Ishikawa (cell line): ENCODE measurements around the gene MTO1.

ENCODE experiments used
- CEBPB ChIP-seq: IDR thresholded peaks from 2 replicates; pipeline ENCODE4 v1.6.1; 2012
- CREB1 ChIP-seq: IDR thresholded peaks from 2 replicates; pipeline ENCODE4 v1.6.1; 2012; ENCODE audit warnings: low read depth
- EGR1 ChIP-seq: IDR thresholded peaks from 2 replicates; pipeline ENCODE4 v1.6.1; 2012
- EP300 ChIP-seq: IDR thresholded peaks from 2 replicates; pipeline ENCODE4 v1.6.1; 2012; ENCODE audit warnings: borderline replicate concordance
- FOXM1 ChIP-seq: IDR thresholded peaks from 2 replicates; pipeline ENCODE4 v1.6.1; 2012; ENCODE audit warnings: low read depth, borderline replicate concordance
- MAX ChIP-seq: IDR thresholded peaks from 2 replicates; pipeline ENCODE4 v1.6.1; 2012
- NFIC ChIP-seq: IDR thresholded peaks from 2 replicates; pipeline ENCODE4 v1.6.1; 2012
- RAD21 ChIP-seq: IDR thresholded peaks from 2 replicates; pipeline ENCODE4 v1.6.1; 2012; ENCODE audit warnings: low read depth
- REST ChIP-seq: IDR thresholded peaks from 2 replicates; pipeline ENCODE4 v1.6.1; 2012; ENCODE audit warnings: low read depth, mild to moderate bottlenecking
- TAF1 ChIP-seq: IDR thresholded peaks from 2 replicates; pipeline ENCODE4 v1.6.1; 2012; ENCODE audit warnings: low read depth, mild to moderate bottlenecking
- TCF12 ChIP-seq: IDR thresholded peaks from 2 replicates; pipeline ENCODE4 v1.6.1; 2012; ENCODE audit warnings: low read depth
- TEAD4 ChIP-seq: IDR thresholded peaks from 2 replicates; pipeline ENCODE4 v1.6.1; 2012
- USF1 ChIP-seq: IDR thresholded peaks from 2 replicates; pipeline ENCODE4 v1.6.1; 2012
- YY1 ChIP-seq: IDR thresholded peaks from 2 replicates; pipeline ENCODE4 v1.6.1; 2012; ENCODE audit warnings: low read depth
- ZBTB7A ChIP-seq: IDR thresholded peaks from 2 replicates; pipeline ENCODE4 v1.6.1; 2012; ENCODE audit warnings: low read depth

Gene MTO1

GRCh38 chr6:73505142-73505541, 43.6 kb downstream of the MTO1 start:
- no peak for TF ChIP-seq ZBTB7A
- TF ChIP-seq CEBPB, result no peak
- no peak for TF ChIP-seq EGR1
- TF ChIP-seq FOXM1, result no peak
- no peak for TF ChIP-seq NFIC
- no peak for TF ChIP-seq RAD21
- no peak for TF ChIP-seq TAF1
- no peak for TF ChIP-seq EP300
- no peak for TF ChIP-seq USF1
- TF ChIP-seq MAX, result no peak
- no peak for TF ChIP-seq REST

GRCh38 chr6:73505705-73506104, 44.2 kb downstream of the MTO1 start:
- 0 out of 2 replicates have a peak, but pooled peaks have one; percentile 20 for TF ChIP-seq CEBPB

GRCh38 chr6:73506246-73506645, 44.7 kb downstream of the MTO1 start:
- no peak for TF ChIP-seq USF1
- TF ChIP-seq MAX, result no peak

- TF ChIP-seq FOXM1 (no peak), NFIC (no peak), TEAD4 (no peak), RAD21 (no peak), EP300 (no peak), YY1 (no peak), REST (no peak)
Observed at GRCh38 chr6:73508776-73509175, 47.2 kb downstream of the MTO1 start.

- TF ChIP-seq USF1, result no peak
Observed at GRCh38 chr6:73509851-73510250, 48.3 kb downstream of the MTO1 start.

GRCh38 chr6:73511796-73512195, 50.3 kb downstream of the MTO1 start:
- TF ChIP-seq TAF1 (no peak), TCF12 (no peak), EP300 (no peak), MAX (no peak), CREB1 (no peak), RAD21 (no peak), NFIC (no peak), USF1 (no peak), CEBPB (no peak), ZBTB7A (no peak), EGR1 (no peak)

- TF ChIP-seq EP300 (no peak), TEAD4 (no peak), CEBPB (no peak), EGR1 (no peak), NFIC (no peak), USF1 (no peak), RAD21 (no peak), MAX (no peak), YY1 (no peak), TAF1 (no peak), FOXM1 (no peak), REST (no peak), TCF12 (no peak), CREB1 (no peak), ZBTB7A (no peak)
Observed at GRCh38 chr6:73513496-73513854, 51.9 kb downstream of the MTO1 start.
